Epithelial cell of esophagus (primary cell): ENCODE results near the gene AUTS2.

ENCODE experiments used
- DNase-seq: peaks from one replicate; pipeline ENCODE4 v3.0.0; 2010; ENCODE audit warnings: low read depth
- H3K4me3 ChIP-seq: 2 replicates; pipeline ENCODE4 v1.5.1; 2011; ENCODE audit warnings: mild to moderate bottlenecking, low read length, control low read depth
- TF ChIP-seq, protein P1 (sequence below): IDR thresholded peaks from 2 replicates; pipeline ENCODE4 v1.5.1; 2011; ENCODE audit warnings: low read depth, mild to moderate bottlenecking, low read length, control low read depth, inconsistent platforms; ENCODE audit not compliant: insufficient read depth; ENCODE audit errors: missing control alignments

Gene AUTS2

DNA sequence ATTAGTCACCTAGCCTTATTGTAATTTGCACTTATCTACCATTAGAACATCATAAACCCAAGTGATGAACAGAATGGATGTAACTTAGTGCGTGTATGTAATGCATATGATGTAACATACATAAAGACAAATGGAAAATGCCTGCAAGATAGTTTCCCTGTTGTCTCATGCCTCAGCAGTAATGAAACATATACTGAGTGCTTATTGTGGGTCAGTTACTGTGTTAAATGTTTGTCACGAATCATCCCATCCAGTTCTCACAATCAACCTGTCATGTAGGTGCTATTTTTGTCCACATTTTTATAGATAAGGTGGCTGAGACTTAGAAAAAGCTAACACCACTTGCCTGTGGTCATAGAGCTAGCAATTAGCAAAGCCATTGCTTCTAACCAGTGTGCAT is 350.8 kb downstream of the AUTS2 start:
- H3K4me3 ChIP-seq, result no peak overlapping the region
- TF ChIP-seq, protein P1, sequence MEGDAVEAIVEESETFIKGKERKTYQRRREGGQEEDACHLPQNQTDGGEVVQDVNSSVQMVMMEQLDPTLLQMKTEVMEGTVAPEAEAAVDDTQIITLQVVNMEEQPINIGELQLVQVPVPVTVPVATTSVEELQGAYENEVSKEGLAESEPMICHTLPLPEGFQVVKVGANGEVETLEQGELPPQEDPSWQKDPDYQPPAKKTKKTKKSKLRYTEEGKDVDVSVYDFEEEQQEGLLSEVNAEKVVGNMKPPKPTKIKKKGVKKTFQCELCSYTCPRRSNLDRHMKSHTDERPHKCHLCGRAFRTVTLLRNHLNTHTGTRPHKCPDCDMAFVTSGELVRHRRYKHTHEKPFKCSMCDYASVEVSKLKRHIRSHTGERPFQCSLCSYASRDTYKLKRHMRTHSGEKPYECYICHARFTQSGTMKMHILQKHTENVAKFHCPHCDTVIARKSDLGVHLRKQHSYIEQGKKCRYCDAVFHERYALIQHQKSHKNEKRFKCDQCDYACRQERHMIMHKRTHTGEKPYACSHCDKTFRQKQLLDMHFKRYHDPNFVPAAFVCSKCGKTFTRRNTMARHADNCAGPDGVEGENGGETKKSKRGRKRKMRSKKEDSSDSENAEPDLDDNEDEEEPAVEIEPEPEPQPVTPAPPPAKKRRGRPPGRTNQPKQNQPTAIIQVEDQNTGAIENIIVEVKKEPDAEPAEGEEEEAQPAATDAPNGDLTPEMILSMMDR, result no peak
- no peak for DNase-seq

DNA sequence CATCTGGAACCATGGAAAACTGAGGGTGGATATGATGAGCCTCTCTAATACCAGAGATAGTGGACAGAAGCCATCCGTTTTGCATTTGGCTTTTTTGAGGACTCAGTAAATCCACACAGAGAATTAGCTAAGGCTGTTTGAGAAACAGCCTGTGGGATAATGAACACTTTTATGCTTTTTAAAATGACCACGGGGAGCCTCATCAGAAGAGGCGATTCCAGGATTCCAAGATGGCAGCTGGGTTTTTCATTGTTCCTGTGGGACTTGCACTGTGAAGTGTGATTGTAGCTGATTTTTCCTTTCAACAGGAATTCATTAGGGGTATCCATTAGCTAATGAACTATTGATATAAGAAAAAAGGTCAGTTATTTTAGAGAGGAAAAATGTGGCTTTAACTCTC is 353.2 kb downstream of the AUTS2 start:
- no peak for DNase-seq
- TF ChIP-seq, protein P1, result no peak
- no peak overlapping the region for H3K4me3 ChIP-seq

DNA sequence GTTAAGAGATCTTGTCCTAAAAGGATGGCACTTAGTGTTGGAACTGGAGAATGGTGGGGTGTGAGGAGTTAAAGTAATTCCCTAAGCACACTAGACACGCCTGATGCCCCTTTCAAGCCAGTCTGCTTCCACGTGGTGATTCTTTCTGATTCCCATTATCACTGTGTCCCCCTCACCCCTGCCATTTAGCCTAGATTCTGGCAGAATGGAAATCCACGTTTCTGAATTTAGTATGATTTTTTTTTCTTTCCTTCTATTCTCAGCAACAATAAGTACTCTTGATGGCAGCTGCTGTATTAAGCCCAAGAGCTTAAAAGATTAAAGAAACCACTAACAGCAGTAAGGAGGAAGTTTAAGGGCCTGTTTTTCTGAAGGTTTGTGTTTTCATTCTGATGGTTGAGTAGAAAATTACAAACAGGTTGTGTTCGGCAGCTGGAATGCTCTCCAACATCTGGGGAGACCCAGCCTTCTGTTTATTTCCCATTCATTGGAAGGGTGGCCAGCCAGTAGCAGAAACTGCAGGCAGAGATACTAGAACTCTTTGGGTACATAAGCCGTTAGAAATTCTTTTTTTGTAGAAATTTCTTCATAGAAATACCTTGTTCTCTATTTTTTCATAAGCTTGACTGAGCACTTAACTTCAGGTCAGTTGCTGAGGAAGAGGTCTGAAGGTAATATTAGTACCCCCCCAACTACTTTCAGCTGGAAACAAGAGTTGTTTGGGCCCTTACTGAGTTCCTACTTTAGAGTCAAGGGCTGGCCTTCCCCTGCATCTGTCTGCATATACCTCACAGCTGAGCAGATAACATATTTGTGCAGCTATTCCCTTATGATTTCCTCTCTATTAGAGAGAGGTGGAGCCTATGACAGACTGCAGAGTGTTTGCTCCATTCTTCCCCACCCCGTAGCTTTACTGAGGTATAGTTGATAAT is 355.1 kb downstream of the AUTS2 start:
- no peak overlapping the region for H3K4me3 ChIP-seq
- TF ChIP-seq, protein P1, result no peak
- DNase-seq, result no peak

DNA sequence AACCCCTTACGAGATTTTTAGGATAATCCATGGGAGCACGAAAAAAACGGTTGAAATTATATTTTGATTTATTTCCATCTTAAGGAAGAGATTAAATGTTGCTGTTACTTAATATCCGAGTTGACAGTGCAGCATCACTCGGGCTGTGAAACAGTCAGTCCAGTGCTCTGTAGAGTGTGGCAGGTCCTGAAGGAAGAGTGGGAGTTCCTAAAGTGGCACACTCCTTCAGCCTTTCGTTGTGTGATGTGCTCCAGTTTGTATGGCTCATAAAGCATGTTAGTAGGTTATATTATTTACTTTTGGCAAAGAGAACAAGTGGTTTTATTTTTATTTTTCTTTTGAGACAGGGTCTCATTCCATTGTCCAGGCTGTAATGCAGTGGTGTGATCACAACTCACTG is 358.3 kb downstream of the AUTS2 start:
- DNase-seq, result no peak
- TF ChIP-seq, protein P1, result no peak
- H3K4me3 ChIP-seq, result no peak overlapping the region

DNA sequence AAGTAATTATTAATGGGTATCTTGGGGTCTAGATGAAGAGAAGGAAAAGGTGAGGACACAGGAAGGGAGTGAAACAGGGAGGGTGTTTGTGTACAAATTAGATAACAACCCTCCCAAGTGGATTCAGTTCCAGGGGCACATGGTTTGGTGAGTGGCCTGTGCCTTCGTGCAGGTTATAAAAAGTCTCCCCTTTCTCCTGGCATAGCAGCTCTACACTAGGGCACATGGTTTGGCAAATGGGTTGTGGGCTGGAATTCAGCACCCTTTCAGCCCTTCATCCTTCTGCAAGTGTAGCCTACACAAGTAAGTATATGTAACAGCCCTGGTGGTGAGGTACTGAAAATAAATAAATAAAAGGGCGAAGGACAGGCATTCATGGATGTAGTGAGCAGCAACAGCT is 359.4 kb downstream of the AUTS2 start:
- TF ChIP-seq, protein P1, result no peak
- no peak for DNase-seq
- H3K4me3 ChIP-seq, result no peak overlapping the region

DNA sequence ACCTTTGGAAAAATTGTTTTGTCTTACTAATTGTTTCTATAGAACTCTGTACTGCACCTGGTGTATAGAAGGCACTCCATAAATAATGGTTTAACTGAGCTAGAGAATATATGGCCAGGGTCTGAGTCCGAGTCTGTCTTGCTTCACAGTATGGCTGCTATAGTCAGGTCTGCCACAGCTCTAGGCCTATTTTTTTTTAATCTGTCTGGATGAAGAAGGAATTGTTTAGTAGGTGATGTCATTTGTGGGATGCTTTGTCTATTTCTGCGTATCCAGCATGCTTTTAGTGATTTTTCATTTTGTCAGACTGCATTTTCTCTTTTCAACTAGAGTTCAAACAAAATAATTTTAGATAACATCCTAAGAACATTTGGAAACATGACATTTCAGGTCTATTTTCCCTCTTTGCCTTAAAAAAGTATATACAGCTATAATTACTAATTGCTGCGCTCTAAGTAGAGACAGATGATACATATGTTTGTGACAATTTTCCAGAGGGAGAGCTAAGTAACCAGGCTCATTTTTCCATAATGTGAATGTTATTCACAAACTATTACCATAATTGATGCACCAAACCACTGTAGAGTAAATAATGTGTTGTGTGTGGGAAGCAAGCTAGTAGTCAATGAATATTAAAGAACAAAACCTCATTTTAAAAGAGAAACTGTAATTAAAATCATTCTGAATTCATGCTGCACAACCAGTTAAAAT is 361.7 kb downstream of the AUTS2 start:
- TF ChIP-seq, protein P1, result no peak
- H3K4me3 ChIP-seq, result no peak overlapping the region
- no peak for DNase-seq
